Mesenchymal stem cell (in vitro differentiated cells and primary cell): Measurements from ENCODE around the gene CAMK4.

Experiments
- DNase-seq: peaks from one replicate; pipeline ENCODE4 v3.0.0-alpha.2; 2013
- H2AFZ ChIP-seq: one replicate; pipeline ENCODE4 v1.6.1; 2013; ENCODE audit warnings: low read depth, mild to moderate bottlenecking, control low read depth, inconsistent platforms, low read length, moderate library complexity
- H2AK5ac ChIP-seq: 2 replicates; pipeline ENCODE4 v1.6.1; 2013; ENCODE audit warnings: low read length, moderate library complexity, mild to moderate bottlenecking, inconsistent platforms; ENCODE audit not compliant: severe bottlenecking
- H2BK120ac ChIP-seq: one replicate; pipeline ENCODE4 v1.6.1; 2013; ENCODE audit warnings: low read depth, mild to moderate bottlenecking, inconsistent platforms, low read length, moderate library complexity
- H2BK12ac ChIP-seq, 2 experiments: one replicate each; pipeline ENCODE4 v1.6.1; 2013; ENCODE audit warnings: inconsistent platforms in 2 of 2, low read length in 2 of 2, mild to moderate bottlenecking in 2 of 2, moderate library complexity in 2 of 2, control low read depth in 1 of 2
- H2BK15ac ChIP-seq: one replicate; pipeline ENCODE4 v1.6.1; 2013; ENCODE audit warnings: mild to moderate bottlenecking, low read depth, inconsistent platforms; ENCODE audit not compliant: poor library complexity, severe bottlenecking
- H2BK5ac ChIP-seq: 2 replicates; pipeline ENCODE4 v1.6.1; 2013; ENCODE audit warnings: low read depth, mild to moderate bottlenecking, low read length, control low read depth, inconsistent platforms; ENCODE audit not compliant: poor library complexity, severe bottlenecking
- H3K14ac ChIP-seq, 2 experiments: one replicate each; pipeline ENCODE4 v1.6.1; 2013; ENCODE audit warnings: inconsistent platforms in 2 of 2, low read length in 2 of 2, control low read depth in 1 of 2, mild to moderate bottlenecking in 1 of 2, moderate library complexity in 1 of 2
- H3K18ac ChIP-seq, 2 experiments: one replicate each; pipeline ENCODE4 v1.6.1; 2013; ENCODE audit warnings: inconsistent platforms in 2 of 2, low read length in 2 of 2, control low read depth in 1 of 2, low read depth in 1 of 2, mild to moderate bottlenecking in 1 of 2
- H3K23ac ChIP-seq, 2 experiments: one replicate each; pipeline ENCODE4 v1.6.1; 2013; ENCODE audit warnings: inconsistent platforms in 2 of 2, low read length in 2 of 2, mild to moderate bottlenecking in 2 of 2, moderate library complexity in 2 of 2, control low read depth in 1 of 2
- H3K27ac ChIP-seq: 2 replicates; pipeline ENCODE4 v1.5.1; 2013; ENCODE audit warnings: mild to moderate bottlenecking, moderate library complexity, low read length, control low read depth, inconsistent platforms; ENCODE audit not compliant: poor library complexity, severe bottlenecking
- H3K27me3 ChIP-seq, 2 experiments: 2 replicates each; pipeline versions ENCODE4 v1.6.1 to v1.7.0; 2013; ENCODE audit warnings: low read length in 2 of 2, mild to moderate bottlenecking in 2 of 2, moderate library complexity in 2 of 2, control low read depth in 1 of 2, inconsistent platforms in 1 of 2; ENCODE audit not compliant: control insufficient read depth in 1 of 2, insufficient read depth in 1 of 2
- H3K36me3 ChIP-seq, 2 experiments: 2 replicates each; pipeline versions ENCODE4 v1.6.1 to v1.7.0; 2013; ENCODE audit warnings: low read length in 2 of 2, control low read depth in 1 of 2, inconsistent platforms in 1 of 2, low read depth in 1 of 2, mild to moderate bottlenecking in 1 of 2; ENCODE audit not compliant: insufficient read depth in 2 of 2, control insufficient read depth in 1 of 2
- H3K4ac ChIP-seq, 2 experiments: one replicate each; pipeline ENCODE4 v1.6.1; 2013; ENCODE audit warnings: inconsistent platforms in 2 of 2, low read length in 2 of 2, mild to moderate bottlenecking in 2 of 2, moderate library complexity in 2 of 2, control low read depth in 1 of 2, low read depth in 1 of 2
- H3K4me1 ChIP-seq: 2 replicates; pipeline ENCODE4 v1.6.1; 2013; ENCODE audit warnings: low read depth, low read length, control low read depth; ENCODE audit not compliant: control insufficient read depth, insufficient read depth
- H3K4me2 ChIP-seq: 2 replicates; pipeline ENCODE4 v1.6.1; 2013; ENCODE audit warnings: low read length, mild to moderate bottlenecking, inconsistent platforms; ENCODE audit not compliant: poor library complexity, severe bottlenecking
- H3K4me3 ChIP-seq, 2 experiments: 2 replicates each; pipeline versions ENCODE4 v1.5.1 to v1.7.0; 2013; ENCODE audit warnings: low read length in 2 of 2, mild to moderate bottlenecking in 2 of 2, control low read depth in 1 of 2, low read depth in 1 of 2; ENCODE audit not compliant: insufficient read depth in 1 of 2
- H3K79me1 ChIP-seq: replicated peaks from 2 replicates; pipeline ENCODE4 v1.6.1; 2013; ENCODE audit warnings: mild to moderate bottlenecking, control low read depth, low read length, inconsistent platforms; ENCODE audit not compliant: poor library complexity, severe bottlenecking
- H3K9ac ChIP-seq: 2 replicates; pipeline ENCODE4 v1.7.0; 2013; ENCODE audit warnings: mild to moderate bottlenecking, low read length, moderate library complexity
- H3K9me3 ChIP-seq: 2 replicates; pipeline ENCODE4 v1.7.0; 2013; ENCODE audit warnings: mild to moderate bottlenecking, low read length; ENCODE audit not compliant: control insufficient read depth
- H4K8ac ChIP-seq: one replicate; pipeline ENCODE4 v1.6.1; 2013; ENCODE audit warnings: inconsistent platforms, mild to moderate bottlenecking, low read length, moderate library complexity
- H4K91ac ChIP-seq: one replicate; pipeline ENCODE4 v1.6.1; 2013; ENCODE audit warnings: mild to moderate bottlenecking, low read length, inconsistent platforms
- WGBS: methylation state at CpG from one replicate; pipeline ENCODE4 v1.1.7; 2013; ENCODE audit warnings: mixed read lengths; 5-methylcytosine and 5-hydroxymethylcytosine counted together

Gene CAMK4

DNA sequence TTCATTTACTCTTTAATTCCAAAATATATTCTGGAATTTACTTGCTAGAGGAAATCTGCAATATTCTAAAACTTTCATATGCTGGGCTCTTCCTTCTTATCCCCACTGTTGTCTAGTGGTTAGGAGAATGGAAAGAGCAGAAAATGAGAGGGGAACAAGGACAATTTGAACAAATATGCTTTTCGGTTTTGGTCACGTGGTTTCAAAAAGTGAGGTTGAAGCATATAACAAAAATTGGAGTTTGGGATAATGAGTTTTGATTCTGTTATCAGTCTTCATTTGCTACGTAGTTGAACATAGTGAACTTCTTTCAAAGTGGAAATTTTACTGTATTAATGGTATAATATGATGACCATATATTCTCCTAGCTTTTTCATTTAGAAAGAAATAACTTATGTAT, 71.5 kb downstream of the CAMK4 start:
- H3K9ac ChIP-seq, result no peak overlapping the region
- no peak overlapping the region for H2AK5ac ChIP-seq
- no peaks in the 10 kb centered on the region for H3K36me3 ChIP-seq
- no peak overlapping the region for H3K18ac ChIP-seq
- H3K4ac ChIP-seq, result no peak overlapping the region
- no peak overlapping the region for H2BK5ac ChIP-seq
- no peak overlapping the region for H3K27ac ChIP-seq
- no peak overlapping the region for H3K23ac ChIP-seq
- no peak for DNase-seq
- no peak overlapping the region for H4K8ac ChIP-seq
- H3K27me3 ChIP-seq, result no peaks in the 10 kb centered on the region
- no peak overlapping the region for H3K4me3 ChIP-seq
- 100% methylated on average over 2 of the region's 3 CpGs for WGBS
- no peak overlapping the region for H2BK120ac ChIP-seq
- no peaks in the 10 kb centered on the region for H3K4me1 ChIP-seq
- H3K9me3 ChIP-seq, result no peaks in the 10 kb centered on the region
- no peak overlapping the region for H2AFZ ChIP-seq
- no peak overlapping the region for H3K14ac ChIP-seq
- H2BK15ac ChIP-seq, result no peak overlapping the region
- H3K79me1 ChIP-seq, result no peaks in the 10 kb centered on the region
- H2BK12ac ChIP-seq, result no peak overlapping the region
- H3K4me2 ChIP-seq, result no peak overlapping the region
- no peak overlapping the region for H4K91ac ChIP-seq

DNA sequence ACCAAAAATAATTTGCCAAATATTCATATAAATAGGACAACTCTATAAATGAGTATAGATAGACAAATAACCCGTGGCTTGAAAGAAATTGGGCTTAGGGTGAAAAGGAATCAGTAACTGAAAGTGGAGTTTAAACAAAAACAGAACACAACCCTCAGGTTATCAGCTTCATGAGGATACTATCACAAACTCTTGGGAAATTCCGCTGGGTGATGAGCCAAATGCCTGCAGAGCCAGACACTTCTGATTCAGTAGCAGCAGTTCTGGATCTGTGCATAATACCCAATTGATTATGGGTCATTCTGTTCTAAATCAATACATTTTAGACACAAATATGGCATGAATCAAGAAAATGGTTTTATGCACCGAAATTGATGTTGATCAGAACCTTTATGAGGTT, 72.4 kb downstream of the CAMK4 start:
- Histone ChIP-seq H3K4me2 (no peak overlapping the region), H3K18ac (no peak overlapping the region), H3K79me1 (no peaks in the 10 kb centered on the region), H2BK15ac (no peak overlapping the region), H3K36me3 (no peaks in the 10 kb centered on the region), H3K4me3 (no peak overlapping the region), H3K4ac (no peak overlapping the region), H3K9me3 (no peaks in the 10 kb centered on the region), H3K27me3 (no peaks in the 10 kb centered on the region), H3K23ac (no peak overlapping the region), H3K4me1 (no peaks in the 10 kb centered on the region), H2AK5ac (no peak overlapping the region), H4K91ac (no peak overlapping the region), H2BK5ac (no peak overlapping the region), H3K14ac (no peak overlapping the region), H3K27ac (no peak overlapping the region), H2AFZ (no peak overlapping the region), H4K8ac (no peak overlapping the region), H2BK120ac (no peak overlapping the region), H2BK12ac (no peak overlapping the region), H3K9ac (no peak overlapping the region)
- WGBS, result 73% methylated on average over 1 of the region's 3 CpGs
- DNase-seq, result no peak

DNA sequence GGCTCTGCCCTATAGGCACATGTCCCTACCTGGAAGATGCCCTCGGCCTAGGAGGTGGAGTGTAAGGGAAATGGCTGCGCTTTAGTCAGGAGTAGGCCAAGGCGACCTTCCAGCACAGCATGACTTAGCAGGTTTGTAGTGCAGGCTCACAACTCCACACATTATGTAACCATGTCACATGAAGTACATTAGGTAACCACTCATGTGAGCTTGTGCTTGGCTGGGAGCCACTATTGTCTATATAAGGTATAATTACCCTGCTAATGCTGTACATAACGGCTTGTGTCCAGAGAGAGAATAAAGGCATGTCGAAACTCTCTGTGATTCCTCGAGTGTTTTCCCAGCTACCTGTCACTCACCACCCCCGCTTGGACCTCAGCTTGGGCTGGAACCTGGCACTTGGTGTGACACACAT, 74.9 kb downstream of the CAMK4 start:
- Histone ChIP-seq H3K4ac (no peak overlapping the region), H3K14ac (no peak overlapping the region), H4K8ac (no peak overlapping the region), H2BK5ac (no peak overlapping the region), H3K4me3 (no peak overlapping the region), H2AK5ac (no peak overlapping the region), H3K18ac (no peak overlapping the region), H3K23ac (no peak overlapping the region), H2BK12ac (no peak overlapping the region), H4K91ac (no peak overlapping the region), H2BK15ac (no peak overlapping the region), H3K4me2 (no peak overlapping the region), H3K9me3 (no peaks in the 10 kb centered on the region), H2AFZ (no peak overlapping the region), H2BK120ac (no peak overlapping the region), H3K9ac (no peak overlapping the region), H3K27ac (no peak overlapping the region), H3K4me1 (no peaks in the 10 kb centered on the region), H3K79me1 (no peaks in the 10 kb centered on the region), H3K36me3 (no peaks in the 10 kb centered on the region), H3K27me3 (no peaks in the 10 kb centered on the region)
- no peak for DNase-seq
- 96% methylated on average over 6 of the region's 7 CpGs for WGBS

DNA sequence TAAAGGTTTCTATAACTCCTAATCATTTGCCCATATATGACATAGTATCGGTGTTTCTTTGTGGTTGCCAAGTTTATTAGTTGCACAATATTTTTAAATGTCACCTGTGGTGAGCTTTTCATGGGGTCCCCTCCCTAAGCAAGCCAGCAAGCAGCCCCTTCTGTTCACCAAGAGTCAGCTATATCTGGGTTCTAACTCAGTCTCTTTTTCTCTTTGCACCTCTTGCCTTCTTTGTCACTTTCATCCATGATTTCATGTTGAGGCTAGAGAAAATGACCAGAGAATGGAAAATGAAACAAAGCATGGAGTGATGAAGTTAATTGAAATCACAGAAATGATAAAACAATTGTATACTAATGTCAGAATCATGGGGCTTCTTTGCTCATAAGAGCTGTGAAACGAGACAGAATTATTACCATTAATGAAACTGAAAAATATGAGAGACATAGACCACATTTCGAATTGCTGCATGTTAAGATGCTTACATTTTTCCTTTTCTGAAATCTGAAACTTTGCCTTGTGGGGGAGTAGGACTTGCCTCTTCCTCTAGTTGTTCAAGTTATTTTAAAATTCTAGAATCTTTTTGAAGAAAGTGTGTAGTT, 75.7 kb downstream of the CAMK4 start:
- H3K23ac ChIP-seq, result no peak overlapping the region
- no peak overlapping the region for H3K27ac ChIP-seq
- H3K4me3 ChIP-seq, result no peak overlapping the region
- no peak overlapping the region for H3K4me2 ChIP-seq
- no peak overlapping the region for H2AFZ ChIP-seq
- no peak overlapping the region for H4K8ac ChIP-seq
- no peaks in the 10 kb centered on the region for H3K79me1 ChIP-seq
- no peak overlapping the region for H2BK15ac ChIP-seq
- no peak for DNase-seq
- H3K9me3 ChIP-seq, result no peaks in the 10 kb centered on the region
- H3K27me3 ChIP-seq, result no peaks in the 10 kb centered on the region
- H4K91ac ChIP-seq, result no peak overlapping the region
- H2BK12ac ChIP-seq, result no peak overlapping the region
- H2BK5ac ChIP-seq, result no peak overlapping the region
- no peak overlapping the region for H3K9ac ChIP-seq
- H2AK5ac ChIP-seq, result no peak overlapping the region
- H3K18ac ChIP-seq, result no peak overlapping the region
- H3K4ac ChIP-seq, result no peak overlapping the region
- H3K36me3 ChIP-seq, result no peaks in the 10 kb centered on the region
- H2BK120ac ChIP-seq, result no peak overlapping the region
- 85% methylated on average over 1 of the region's 3 CpGs for WGBS
- no peaks in the 10 kb centered on the region for H3K4me1 ChIP-seq
- H3K14ac ChIP-seq, result no peak overlapping the region
